Measurements from ENCODE around the gene ACOT6.
"Not testable (repeated sequence)": the region's sequence is repeated elsewhere in the genome, so short reads cannot be mapped to it uniquely, and the experiment has no call there.

DNA sequence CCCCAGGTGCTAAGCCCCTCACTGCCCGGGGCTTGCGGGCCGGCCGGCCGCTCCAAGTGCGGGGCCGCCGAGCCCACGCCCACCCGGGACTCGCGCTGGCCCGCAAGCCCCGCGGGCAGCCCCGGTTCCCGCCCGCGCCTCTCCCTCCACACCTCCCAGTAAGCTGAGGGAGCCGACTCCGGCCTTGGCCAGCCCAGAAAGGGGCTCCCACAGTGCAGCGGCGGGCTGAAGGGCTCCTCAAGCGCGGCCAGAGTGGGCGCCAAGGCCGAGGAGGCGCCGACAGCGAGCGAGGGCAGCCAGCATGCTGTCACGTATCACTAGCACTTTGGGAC, 21.7 kb upstream of the ACOT6 start:
- TF ChIP-seq, protein P1, sequence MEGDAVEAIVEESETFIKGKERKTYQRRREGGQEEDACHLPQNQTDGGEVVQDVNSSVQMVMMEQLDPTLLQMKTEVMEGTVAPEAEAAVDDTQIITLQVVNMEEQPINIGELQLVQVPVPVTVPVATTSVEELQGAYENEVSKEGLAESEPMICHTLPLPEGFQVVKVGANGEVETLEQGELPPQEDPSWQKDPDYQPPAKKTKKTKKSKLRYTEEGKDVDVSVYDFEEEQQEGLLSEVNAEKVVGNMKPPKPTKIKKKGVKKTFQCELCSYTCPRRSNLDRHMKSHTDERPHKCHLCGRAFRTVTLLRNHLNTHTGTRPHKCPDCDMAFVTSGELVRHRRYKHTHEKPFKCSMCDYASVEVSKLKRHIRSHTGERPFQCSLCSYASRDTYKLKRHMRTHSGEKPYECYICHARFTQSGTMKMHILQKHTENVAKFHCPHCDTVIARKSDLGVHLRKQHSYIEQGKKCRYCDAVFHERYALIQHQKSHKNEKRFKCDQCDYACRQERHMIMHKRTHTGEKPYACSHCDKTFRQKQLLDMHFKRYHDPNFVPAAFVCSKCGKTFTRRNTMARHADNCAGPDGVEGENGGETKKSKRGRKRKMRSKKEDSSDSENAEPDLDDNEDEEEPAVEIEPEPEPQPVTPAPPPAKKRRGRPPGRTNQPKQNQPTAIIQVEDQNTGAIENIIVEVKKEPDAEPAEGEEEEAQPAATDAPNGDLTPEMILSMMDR (IDR thresholded peaks at IDR 0.05): not testable (repeated sequence)
- TF ChIP-seq POLR2A (IDR thresholded peaks at IDR 0.05): not testable (repeated sequence)
